GM23248 (cell line): ENCODE results near the gene ADGRG1. TPM values are rescaled to one million over a fixed set of nuclear protein-coding genes. Genes with fewer than 3 reads are reported as not detected.
A peak's percentile ranks its signal among the peaks of the same experiment; 100 is the strongest.

ENCODE experiments used
- DNase-seq: peaks from one replicate; pipeline ENCODE4 v3.0.0-alpha.2; 2015
- H2AFZ ChIP-seq: fragments of 200-600 bp; sonication (generic); 2 replicates; pipeline ENCODE4 v1.6.1; 2016; ENCODE audit warnings: antibody characterized with exemption
- H3F3A ChIP-seq: fragments of 200-600 bp; sonication (generic); 2 replicates; pipeline ENCODE4 v1.6.1; 2016; ENCODE audit warnings: mild to moderate bottlenecking, antibody characterized with exemption, mixed run types; ENCODE audit not compliant: insufficient read depth
- H3K27ac ChIP-seq: fragments of 200-600 bp; sonication (generic); 2 replicates; pipeline ENCODE4 v1.5.1; 2016; ENCODE audit warnings: mild to moderate bottlenecking
- H3K27me3 ChIP-seq: fragments of 200-600 bp; sonication (generic); replicated peaks from 2 replicates; pipeline ENCODE4 v1.6.1; 2016; ENCODE audit warnings: mild to moderate bottlenecking; ENCODE audit not compliant: insufficient read depth
- H3K36me3 ChIP-seq: fragments of 200-600 bp; sonication (generic); 2 replicates; pipeline ENCODE4 v1.6.1; 2016; ENCODE audit warnings: low read depth, mild to moderate bottlenecking
- H3K4me1 ChIP-seq: fragments of 200-600 bp; sonication (generic); 2 replicates; pipeline ENCODE4 v1.6.1; 2016; ENCODE audit warnings: mild to moderate bottlenecking; ENCODE audit not compliant: insufficient read depth
- H3K4me2 ChIP-seq: fragments of 200-600 bp; sonication (generic); one replicate; pipeline ENCODE4 v1.6.1; 2016; ENCODE audit warnings: mild to moderate bottlenecking; ENCODE audit not compliant: unreplicated experiment
- H3K4me3 ChIP-seq: fragments of 200-600 bp; sonication (generic); 2 replicates; pipeline ENCODE4 v1.5.1; 2016; ENCODE audit warnings: mild to moderate bottlenecking
- H3K79me2 ChIP-seq: fragments of 200-600 bp; sonication (generic); 2 replicates; pipeline ENCODE4 v1.6.1; 2016; ENCODE audit warnings: mild to moderate bottlenecking; ENCODE audit not compliant: insufficient read depth
- H3K9ac ChIP-seq: fragments of 200-600 bp; sonication (generic); 2 replicates; pipeline ENCODE4 v1.6.1; 2016; ENCODE audit warnings: mild to moderate bottlenecking
- H3K9me2 ChIP-seq: fragments of 200-600 bp; sonication (generic); 2 replicates; pipeline ENCODE4 v1.6.1; 2016; ENCODE audit warnings: mixed run types, mild to moderate bottlenecking, moderate library complexity; ENCODE audit not compliant: insufficient read depth
- H3K9me3 ChIP-seq: fragments of 200-600 bp; sonication (generic); one replicate; pipeline ENCODE4 v1.6.1; 2017; ENCODE audit warnings: low read depth
- H4K20me1 ChIP-seq: fragments of 200-600 bp; sonication (generic); 2 replicates; pipeline ENCODE4 v1.6.0; 2016; ENCODE audit not compliant: insufficient read depth
- EZH2 ChIP-seq: fragments of 200-600 bp; sonication (generic); IDR thresholded peaks from 2 replicates; pipeline ENCODE4 v1.6.1; 2018; ENCODE audit warnings: antibody characterized with exemption, mild to moderate bottlenecking; ENCODE audit not compliant: insufficient read depth, poor library complexity, severe bottlenecking
- EZH2phosphoT487 ChIP-seq: fragments of 200-600 bp; sonication (generic); IDR thresholded peaks from 2 replicates; pipeline ENCODE4 v1.6.1; 2018; ENCODE audit warnings: antibody characterized with exemption, moderate library complexity, mild to moderate bottlenecking, low read depth; ENCODE audit not compliant: insufficient read depth
- WGBS, 2 experiments: methylation state at CpG; one replicate each; pipeline ENCODE4 v1.1.6; 2015 to 2017; ENCODE audit warnings: low lambda C conversion rate in 2 of 2, low coverage in 1 of 2; ENCODE audit errors: missing lambda C conversion rate in 2 of 2; 5-methylcytosine and 5-hydroxymethylcytosine counted together
- in situ Hi-C: fragments of 300-500 bp; cut with MboI; formaldehyde crosslinking; loops from 2 replicates; pipeline ENCODE4 v1.15.0; 2020
- polyA plus RNA-seq: library from polyadenylated mRNA; unstranded; fragments of >200 nt; fragmentation: Nextera tagmentation; extraction: Ambion mirVana; gene quantifications from 2 replicates; pipeline ENCODE4 v1.2.1, GENCODE V29; 2016
- total RNA-seq: library from RNA; depleted of rRNA; stranded (reverse); fragments of >200 nt; shearing (Covaris generic); gene quantifications from 2 replicates; pipeline ENCODE4 v1.2.3, GENCODE V29; 2014

The ADGRG1 gene
- total and polyA plus RNA-seq, 2 experiments from 2014 or later = 0.54 to 0.58 TPM

GRCh38 chr16:57643910-57644309 lies 15.5 kb downstream of the ADGRG1 start:
- TF ChIP-seq EZH2phosphoT487 = no peak
- TF ChIP-seq EZH2 = no peak
- Histone ChIP-seq H3K9ac (no peak overlapping the region), H3K4me1 (peaks cover 26% of the 10 kb centered on the region), H3K4me2 (no peak overlapping the region), H4K20me1 (no peaks in the 10 kb centered on the region), H3K79me2 (no peaks in the 10 kb centered on the region), H3K27me3 (no peaks in the 10 kb centered on the region), H3K4me3 (no peak overlapping the region), H3K27ac (no peak overlapping the region), H2AFZ (no peak overlapping the region), H3F3A (no peaks in the 10 kb centered on the region), H3K9me3 (no peaks in the 10 kb centered on the region), H3K9me2 (no peaks in the 10 kb centered on the region), H3K36me3 (no peaks in the 10 kb centered on the region)
- no peak for DNase-seq
- WGBS, 2 experiments = 77 to 91% methylated on average over 5 to 9 of the region's 9 CpGs
- in situ Hi-C loops = no loop called here

GRCh38 chr16:57644383-57645014 lies 16.1 kb downstream of the ADGRG1 start:
- Histone ChIP-seq H3K9ac (no peak overlapping the region), H3F3A (no peaks in the 10 kb centered on the region), H2AFZ (no peak overlapping the region), H3K79me2 (no peaks in the 10 kb centered on the region), H4K20me1 (no peaks in the 10 kb centered on the region), H3K9me2 (no peaks in the 10 kb centered on the region), H3K27ac (no peak overlapping the region), H3K9me3 (no peaks in the 10 kb centered on the region), H3K27me3 (no peaks in the 10 kb centered on the region), H3K4me3 (no peak overlapping the region), H3K4me2 (no peak overlapping the region), H3K4me1 (peaks cover 26% of the 10 kb centered on the region), H3K36me3 (no peaks in the 10 kb centered on the region)
- 97 to 99% methylated on average over 11 of the region's 11 CpGs for WGBS, 2 experiments
- in situ Hi-C loops = no loop called here
- TF ChIP-seq EZH2phosphoT487 (no peak), EZH2 (no peak)
- DNase-seq = no peak

DNA sequence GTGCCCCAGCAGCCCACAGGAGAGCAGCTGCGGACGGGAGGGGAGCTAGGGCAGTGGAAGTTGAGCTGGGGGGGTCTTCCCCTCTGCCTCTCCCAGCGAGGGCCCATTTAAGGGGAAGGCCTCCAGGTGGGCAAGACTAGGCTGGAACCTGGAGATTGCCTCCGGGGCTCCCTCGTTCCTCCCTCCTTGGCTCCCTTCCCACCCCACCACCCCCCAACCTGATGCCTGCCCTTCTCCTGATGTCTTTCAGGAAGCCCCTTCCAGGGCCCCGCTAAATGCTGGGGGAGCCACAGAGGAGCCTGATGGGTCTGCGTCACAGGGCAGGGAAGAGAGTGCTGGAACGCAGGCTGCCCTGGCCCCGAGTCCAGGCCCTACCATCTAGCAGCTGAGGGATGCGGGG lies 16.7 kb downstream of the ADGRG1 start:
- DNase-seq = no peak
- in situ Hi-C loops = no loop called here
- Histone ChIP-seq H3K4me3 (no peak overlapping the region), H3K4me2 (no peak overlapping the region), H3K9me3 (no peaks in the 10 kb centered on the region), H3K9me2 (no peaks in the 10 kb centered on the region), H3K27me3 (no peaks in the 10 kb centered on the region), H3K36me3 (no peaks in the 10 kb centered on the region), H3F3A (no peaks in the 10 kb centered on the region), H4K20me1 (no peaks in the 10 kb centered on the region), H3K4me1 (peaks cover 26% of the 10 kb centered on the region), H2AFZ (no peak overlapping the region), H3K27ac (no peak overlapping the region), H3K79me2 (no peaks in the 10 kb centered on the region), H3K9ac (no peak overlapping the region)
- WGBS, 2 experiments = 68 to 83% methylated on average over 7 to 10 of the region's 10 CpGs
- TF ChIP-seq EZH2 (no peak), EZH2phosphoT487 (no peak)

GRCh38 chr16:57645691-57646387 lies 17.4 kb downstream of the ADGRG1 start:
- WGBS, 2 experiments = 39 to 47% methylated on average over 23 to 24 of the region's 24 CpGs
- H3K9me3 ChIP-seq = no peaks in the 10 kb centered on the region
- H3K4me2 ChIP-seq = no peak overlapping the region
- peak; percentile 91 for DNase-seq
- no peaks in the 10 kb centered on the region for H3K36me3 ChIP-seq
- H4K20me1 ChIP-seq = no peaks in the 10 kb centered on the region
- no peaks in the 10 kb centered on the region for H3K9me2 ChIP-seq
- no peaks in the 10 kb centered on the region for H3F3A ChIP-seq
- no peak overlapping the region for H2AFZ ChIP-seq
- no peak overlapping the region for H3K4me3 ChIP-seq
- peaks cover 26% of the 10 kb centered on the region for H3K4me1 ChIP-seq
- no peaks in the 10 kb centered on the region for H3K79me2 ChIP-seq
- H3K27me3 ChIP-seq = no peaks in the 10 kb centered on the region
- in situ Hi-C loops = no loop called here
- no peak overlapping the region for H3K9ac ChIP-seq
- H3K27ac ChIP-seq = no peak overlapping the region
- TF ChIP-seq EZH2 (no peak), EZH2phosphoT487 (no peak)
